ENCODE results near the gene CDK16.

DNA sequence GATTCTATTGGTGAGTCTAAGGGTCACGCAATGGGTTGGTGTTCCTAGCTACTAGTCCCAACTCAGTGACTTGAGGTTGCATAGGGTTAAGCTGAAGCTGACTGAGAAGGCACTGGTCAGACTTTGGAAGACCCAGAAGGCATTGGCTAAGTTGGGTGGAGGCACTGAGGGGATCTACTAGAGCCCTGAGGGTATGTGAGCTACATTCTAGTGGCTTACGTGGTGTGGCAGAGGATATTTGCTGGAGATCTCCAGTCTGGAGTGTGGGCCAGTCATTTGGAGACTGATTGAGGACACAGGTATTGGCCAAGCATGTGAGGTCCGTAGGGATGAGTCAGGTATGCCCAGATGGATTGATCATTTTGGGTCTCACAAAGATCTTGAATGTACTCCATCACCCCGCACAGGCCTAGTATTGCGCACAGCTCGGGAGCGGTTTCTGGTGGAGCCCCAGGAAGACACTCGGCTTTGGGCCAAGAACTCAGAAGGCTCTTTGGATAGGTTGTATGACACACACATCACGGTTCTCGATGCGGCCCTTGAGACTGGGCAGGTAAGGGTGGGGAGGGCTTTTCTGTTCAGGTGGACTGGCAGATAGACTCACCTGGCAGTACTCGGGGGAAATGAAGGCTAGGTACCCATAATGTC, 21.5 kb downstream of the CDK16 start:
- TF ChIP-seq POLR2AphosphoS5 (IDR thresholded peaks at IDR 0.05; ENCODE audit: low read depth, low read length) = no peak
- TF ChIP-seq, protein P1, sequence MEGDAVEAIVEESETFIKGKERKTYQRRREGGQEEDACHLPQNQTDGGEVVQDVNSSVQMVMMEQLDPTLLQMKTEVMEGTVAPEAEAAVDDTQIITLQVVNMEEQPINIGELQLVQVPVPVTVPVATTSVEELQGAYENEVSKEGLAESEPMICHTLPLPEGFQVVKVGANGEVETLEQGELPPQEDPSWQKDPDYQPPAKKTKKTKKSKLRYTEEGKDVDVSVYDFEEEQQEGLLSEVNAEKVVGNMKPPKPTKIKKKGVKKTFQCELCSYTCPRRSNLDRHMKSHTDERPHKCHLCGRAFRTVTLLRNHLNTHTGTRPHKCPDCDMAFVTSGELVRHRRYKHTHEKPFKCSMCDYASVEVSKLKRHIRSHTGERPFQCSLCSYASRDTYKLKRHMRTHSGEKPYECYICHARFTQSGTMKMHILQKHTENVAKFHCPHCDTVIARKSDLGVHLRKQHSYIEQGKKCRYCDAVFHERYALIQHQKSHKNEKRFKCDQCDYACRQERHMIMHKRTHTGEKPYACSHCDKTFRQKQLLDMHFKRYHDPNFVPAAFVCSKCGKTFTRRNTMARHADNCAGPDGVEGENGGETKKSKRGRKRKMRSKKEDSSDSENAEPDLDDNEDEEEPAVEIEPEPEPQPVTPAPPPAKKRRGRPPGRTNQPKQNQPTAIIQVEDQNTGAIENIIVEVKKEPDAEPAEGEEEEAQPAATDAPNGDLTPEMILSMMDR (IDR thresholded peaks at IDR 0.05) = no peak
- TF ChIP-seq, protein P2, sequence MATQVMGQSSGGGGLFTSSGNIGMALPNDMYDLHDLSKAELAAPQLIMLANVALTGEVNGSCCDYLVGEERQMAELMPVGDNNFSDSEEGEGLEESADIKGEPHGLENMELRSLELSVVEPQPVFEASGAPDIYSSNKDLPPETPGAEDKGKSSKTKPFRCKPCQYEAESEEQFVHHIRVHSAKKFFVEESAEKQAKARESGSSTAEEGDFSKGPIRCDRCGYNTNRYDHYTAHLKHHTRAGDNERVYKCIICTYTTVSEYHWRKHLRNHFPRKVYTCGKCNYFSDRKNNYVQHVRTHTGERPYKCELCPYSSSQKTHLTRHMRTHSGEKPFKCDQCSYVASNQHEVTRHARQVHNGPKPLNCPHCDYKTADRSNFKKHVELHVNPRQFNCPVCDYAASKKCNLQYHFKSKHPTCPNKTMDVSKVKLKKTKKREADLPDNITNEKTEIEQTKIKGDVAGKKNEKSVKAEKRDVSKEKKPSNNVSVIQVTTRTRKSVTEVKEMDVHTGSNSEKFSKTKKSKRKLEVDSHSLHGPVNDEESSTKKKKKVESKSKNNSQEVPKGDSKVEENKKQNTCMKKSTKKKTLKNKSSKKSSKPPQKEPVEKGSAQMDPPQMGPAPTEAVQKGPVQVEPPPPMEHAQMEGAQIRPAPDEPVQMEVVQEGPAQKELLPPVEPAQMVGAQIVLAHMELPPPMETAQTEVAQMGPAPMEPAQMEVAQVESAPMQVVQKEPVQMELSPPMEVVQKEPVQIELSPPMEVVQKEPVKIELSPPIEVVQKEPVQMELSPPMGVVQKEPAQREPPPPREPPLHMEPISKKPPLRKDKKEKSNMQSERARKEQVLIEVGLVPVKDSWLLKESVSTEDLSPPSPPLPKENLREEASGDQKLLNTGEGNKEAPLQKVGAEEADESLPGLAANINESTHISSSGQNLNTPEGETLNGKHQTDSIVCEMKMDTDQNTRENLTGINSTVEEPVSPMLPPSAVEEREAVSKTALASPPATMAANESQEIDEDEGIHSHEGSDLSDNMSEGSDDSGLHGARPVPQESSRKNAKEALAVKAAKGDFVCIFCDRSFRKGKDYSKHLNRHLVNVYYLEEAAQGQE (IDR thresholded peaks at IDR 0.05; ENCODE audit: insufficient read depth in 1 of 2, low read depth in 2 of 2, low read length in 1 of 2) = no peak
- TF ChIP-seq TCF7L2 (IDR thresholded peaks at IDR 0.05; ENCODE audit: low read depth, low read length) = no peak

All from Panc1 (cell line).